Pulmonary artery endothelial cell (primary cell): ENCODE measurements around the gene AGPAT1. TPM values are rescaled to one million over a fixed set of nuclear protein-coding genes. Genes with fewer than 3 reads are reported as not detected.
"Not testable (repeated sequence)": the region's sequence is repeated elsewhere in the genome, so short reads cannot be mapped to it uniquely, and the experiment has no call there.

Source experiments
- DNase-seq: peaks from one replicate; pipeline ENCODE4 v3.0.0-alpha.2; 2011; ENCODE audit warnings: low read depth, low spot score
- total RNA-seq: library from RNA; depleted of rRNA; stranded (reverse); fragments of >200 nt; gene quantifications from 2 replicates; pipeline ENCODE4 v1.2.3, GENCODE V29; 2014

AGPAT1 gene
- total RNA-seq, 1 donor from 2014 or later, result 8.3 TPM

DNA sequence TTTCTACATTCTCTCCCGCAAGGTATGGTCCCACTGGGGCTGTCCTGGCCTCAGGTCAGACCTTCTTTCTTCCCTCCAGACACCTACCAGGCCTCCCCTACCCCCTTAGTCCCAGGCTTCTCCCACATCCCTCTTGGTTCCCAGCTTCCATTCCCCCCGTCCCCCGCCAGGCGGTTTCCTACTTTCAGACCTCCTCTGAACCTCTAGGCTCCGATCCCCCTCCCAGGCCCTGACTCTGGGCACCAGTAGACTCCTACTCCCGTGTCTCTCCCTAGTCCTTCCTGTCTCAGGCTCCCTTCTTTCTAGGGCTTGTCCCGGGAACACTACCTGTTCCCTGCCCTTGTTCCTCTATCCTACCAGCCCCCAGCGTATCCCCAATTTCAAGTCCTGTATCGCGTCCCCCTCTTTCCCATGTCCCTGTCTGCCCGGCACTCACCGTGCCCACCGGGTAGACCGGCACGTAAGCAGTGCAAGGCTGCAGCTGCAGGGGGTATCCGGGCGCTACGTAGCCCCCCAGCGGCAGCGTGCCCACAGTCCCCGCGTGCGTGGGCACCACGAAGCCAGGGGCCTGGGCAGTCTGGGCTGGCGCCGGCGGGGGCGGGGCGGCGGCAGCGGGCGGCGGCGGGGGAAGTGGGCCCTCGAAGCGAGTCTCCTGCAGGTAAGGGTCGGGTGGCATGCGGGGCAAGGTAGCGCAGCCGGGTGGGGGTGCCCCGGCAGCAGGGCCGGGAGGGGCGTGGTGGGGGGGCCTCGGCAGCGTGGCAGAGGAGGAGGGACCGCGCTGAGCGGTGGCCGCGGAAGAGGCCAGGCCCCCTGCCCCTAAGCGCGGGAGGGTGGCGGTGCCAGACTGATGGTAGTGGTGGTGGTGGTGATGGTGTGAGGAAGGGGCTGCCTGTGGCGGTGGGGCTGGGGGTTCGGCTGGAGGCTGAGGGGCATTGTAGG, 25.7 kb downstream of the AGPAT1 start:
- no peak for DNase-seq

DNA sequence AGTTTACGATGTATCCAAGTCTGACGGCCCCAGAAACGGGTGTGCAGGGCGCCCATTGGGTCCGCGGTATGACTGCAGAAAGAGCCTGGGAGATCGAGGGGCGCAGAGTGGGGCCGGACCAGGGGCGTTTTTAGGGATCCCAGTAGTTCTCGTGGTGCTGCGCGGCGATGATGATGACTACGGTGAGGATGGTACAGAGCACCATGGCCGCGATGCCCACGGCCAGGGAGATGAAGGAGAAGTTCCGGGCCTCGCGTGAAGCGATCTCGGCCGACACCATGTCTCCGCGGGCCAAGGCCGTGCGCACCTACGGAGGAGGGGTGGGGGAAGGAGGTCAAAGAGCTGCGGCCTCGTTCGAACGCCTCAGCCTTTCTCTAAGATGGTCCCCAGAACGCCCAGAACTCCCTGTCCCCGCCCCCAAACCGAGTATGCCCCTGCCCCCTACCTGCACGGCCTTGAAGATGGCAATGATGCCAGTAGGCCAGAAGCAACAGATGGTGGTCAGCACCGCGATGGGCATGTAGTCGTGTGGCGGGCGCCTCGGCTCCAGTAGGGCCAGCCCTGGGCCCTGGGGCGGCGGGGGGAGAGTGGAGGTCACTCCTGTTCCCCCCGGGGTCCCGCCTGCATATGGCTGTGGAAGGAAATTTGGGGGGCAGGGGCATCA, 26.7 kb downstream of the AGPAT1 start:
- DNase-seq, result no peak

GRCh38 chr6:32148289-32149091, 27.4 kb downstream of the AGPAT1 start:
- DNase-seq, result no peak

DNA sequence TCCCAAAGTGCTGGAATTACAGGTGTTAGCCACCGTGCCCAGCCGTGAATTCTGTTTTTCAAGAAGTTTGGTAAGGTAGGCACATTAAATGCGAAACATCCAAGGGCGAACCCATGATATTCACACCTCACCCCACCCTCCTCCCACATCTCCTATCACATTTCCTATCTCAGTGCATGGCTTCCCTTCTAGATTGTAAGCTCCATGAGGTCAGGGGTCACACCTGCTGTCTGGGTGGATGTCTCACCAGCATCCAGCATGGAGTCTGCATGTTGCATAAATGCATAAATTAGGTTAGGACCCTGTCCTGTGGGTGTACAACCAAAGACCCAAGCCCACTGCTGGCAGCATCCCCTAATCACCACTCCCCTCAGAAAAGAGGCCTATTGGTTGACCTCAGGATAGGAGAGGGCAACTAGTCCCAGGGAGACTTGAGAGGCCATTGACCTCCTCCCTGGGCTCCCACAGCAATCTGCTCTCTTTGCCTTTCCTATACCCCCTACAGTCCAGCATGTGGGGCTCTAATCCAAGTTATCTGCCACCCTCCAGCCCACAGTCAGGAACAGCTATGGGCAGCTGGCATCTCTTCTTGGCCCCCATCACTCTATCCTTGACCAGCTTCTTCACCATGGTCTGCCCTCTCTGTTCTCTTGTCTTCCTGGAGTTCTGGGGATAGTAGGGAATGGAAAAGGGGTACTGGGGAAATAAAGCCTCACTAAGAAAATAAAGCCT, 28.3 kb downstream of the AGPAT1 start:
- DNase-seq, result no peak

GRCh38 chr6:32146687-32147086, 29.2 kb downstream of the AGPAT1 start:
- DNase-seq, result no peak

GRCh38 chr6:32146287-32146686, 29.6 kb downstream of the AGPAT1 start:
- DNase-seq, result no peak

DNA sequence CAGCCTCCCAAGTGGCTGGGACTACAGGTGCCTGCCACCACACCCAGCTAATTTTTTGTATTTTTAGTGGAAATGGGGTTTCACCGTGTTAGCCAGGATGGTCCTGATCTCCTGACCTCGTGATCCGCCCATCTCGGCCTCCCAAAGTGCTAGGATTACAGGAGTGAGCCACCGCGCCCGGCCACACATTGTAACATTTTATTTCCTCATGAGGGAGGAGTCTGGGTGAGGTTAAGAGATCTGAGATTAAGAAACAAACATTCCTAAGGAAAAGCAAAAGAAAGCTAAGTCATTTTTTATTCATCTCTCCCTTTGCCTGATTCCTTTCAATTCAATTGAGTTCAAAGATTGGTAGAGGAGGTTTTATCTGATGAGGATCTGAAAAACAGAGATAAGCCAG, 31.6 kb downstream of the AGPAT1 start:
- not testable (repeated sequence) for DNase-seq

DNA sequence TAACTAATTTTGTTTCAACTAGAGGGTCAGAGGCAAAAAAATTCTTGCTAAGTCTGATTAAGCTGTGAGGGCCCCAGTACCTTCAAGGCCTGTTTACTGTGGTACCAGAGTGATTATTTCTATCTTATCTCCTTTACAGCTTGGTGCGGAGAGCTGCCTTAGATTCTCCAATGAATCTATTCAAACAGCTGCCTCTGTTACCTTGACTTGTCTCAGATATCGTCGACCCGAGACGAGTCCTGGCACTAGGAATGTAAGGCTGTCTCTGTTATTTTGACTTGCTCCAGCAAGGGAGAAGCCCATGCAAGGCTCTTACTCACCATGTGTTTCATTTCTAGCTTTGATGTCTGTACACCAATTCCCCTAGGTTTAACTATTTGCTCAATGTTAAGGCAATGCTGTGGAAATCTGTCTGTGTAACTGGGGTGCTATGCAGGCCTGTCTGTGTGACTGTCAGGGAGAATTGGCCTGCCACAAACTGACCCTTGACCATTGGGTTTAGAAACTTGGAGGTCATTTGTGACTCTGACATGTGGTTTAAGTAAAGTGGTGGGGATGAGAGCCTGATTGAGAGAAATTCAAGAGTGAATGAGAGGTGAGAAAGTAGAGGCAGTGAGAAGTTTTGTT, 35.4 kb downstream of the AGPAT1 start:
- no peak for DNase-seq

DNA sequence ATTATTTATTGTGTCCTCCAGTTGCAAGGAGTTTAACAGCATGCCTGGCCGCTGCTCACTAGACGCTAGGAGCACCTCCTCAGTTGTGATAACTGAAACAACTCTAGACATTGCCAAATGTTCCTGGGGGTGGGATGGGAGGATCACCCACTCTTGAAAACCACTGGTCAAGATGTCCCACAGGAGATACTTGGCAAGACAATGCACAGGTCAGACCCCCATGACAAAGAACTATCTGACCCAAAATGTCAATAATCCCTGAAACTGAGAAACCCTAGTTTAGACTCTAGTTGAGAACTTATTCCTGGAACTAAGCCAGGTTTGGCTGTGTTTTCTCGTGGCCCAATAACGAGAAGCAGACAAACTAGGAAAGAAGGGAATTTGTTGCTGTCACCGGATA, 36.3 kb downstream of the AGPAT1 start:
- no peak for DNase-seq

GRCh38 chr6:32137454-32137853, 38.4 kb downstream of the AGPAT1 start:
- DNase-seq, result no peak

DNA sequence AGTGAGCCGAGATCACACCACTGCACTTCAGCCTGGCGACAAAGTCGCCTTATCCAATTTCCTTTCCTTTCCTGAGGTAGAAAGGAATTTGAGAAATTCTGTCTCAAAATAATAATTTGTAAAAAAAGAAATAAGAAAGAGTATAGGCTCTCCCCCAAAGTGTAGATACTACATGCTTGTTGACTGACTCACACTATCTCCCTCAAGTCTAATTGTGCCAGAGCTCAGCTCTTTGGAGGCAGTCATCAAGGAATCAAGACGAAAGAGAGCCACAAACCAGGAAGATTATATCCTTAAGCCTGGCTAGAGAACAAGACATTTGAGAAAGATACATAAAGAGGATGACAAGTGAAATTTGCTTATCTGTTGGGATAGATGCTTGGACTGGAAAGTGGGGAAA, 42.1 kb downstream of the AGPAT1 start:
- no peak for DNase-seq

DNA sequence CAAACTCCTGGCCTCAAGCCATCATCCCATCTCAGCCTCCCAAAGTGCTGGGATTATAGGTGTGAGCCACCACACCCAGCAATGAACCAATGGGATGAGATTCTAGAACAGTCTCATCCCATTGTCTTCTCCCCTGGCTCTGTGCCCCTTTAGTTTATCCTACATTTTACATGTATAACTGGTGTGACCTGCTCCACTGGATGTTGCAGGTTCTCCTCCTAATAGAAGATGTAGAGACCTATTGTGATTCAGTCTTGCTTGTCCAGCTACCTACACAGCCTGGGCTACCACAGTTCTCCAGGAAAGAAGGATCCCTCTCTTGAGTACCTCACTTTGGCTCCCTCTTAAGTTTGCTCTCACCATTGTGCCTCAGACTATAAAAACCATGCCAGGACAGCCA, 43.8 kb downstream of the AGPAT1 start:
- no peak for DNase-seq

- no peak for DNase-seq
Observed at GRCh38 chr6:32131439-32131948, 44.4 kb downstream of the AGPAT1 start.

- no peak for DNase-seq
Observed at GRCh38 chr6:32129297-32130088, 46.4 kb downstream of the AGPAT1 start.

DNA sequence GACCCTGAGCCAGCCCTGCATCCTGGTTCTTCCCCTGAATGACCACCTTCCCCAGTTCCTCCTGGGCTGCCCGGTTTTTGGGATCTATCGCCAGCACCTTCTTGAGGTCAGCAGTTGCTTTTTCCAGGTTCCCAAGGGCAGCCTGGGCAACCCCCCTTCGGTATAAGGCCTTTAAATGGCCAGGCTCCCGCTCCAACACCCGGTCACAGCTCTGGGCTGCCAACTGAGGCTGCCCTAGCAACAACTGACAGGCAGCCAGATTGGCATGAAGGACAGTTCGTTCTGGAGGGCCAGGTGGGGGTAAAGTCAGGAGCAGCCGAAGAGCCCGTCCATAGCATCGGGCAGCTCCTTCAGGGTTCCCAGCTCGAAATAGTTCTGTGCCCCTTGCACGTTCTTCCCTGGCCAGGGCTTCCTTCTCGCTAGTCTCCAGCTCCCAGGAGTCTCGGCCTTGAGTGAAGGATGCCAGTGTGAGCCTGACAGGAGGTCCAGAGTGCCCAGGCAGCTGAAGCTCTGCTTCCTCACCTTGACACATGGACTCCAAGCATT, 47.1 kb downstream of the AGPAT1 start:
- DNase-seq, result no peak

- DNase-seq, result peak; percentile 99
Observed at GRCh38 chr6:32127717-32128592, 47.9 kb downstream of the AGPAT1 start, which contains the start of gene ATF6B. Gene ATF6B, minus strand, starts transcription at chr6:32128246. Its CDS starts 39 bp downstream, at chr6:32128207.

DNA sequence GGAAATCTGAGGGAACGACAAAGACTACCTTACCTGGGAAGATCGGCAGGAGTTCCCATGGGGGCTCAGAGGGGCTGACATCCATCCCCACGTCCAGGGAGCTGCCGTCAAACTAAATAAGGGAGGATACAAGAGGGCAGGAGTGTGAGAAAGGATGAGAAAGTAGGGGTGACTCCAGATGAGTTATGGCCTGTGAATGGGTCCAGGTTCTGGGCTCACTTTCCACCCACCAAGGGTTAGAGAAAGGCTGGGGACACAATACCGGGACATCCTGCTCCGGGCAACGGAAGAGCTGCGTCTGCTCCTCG, 48.5 kb downstream of the AGPAT1 start:
- no peak for DNase-seq

- no peak for DNase-seq
Observed at GRCh38 chr6:32126880-32127279, 49.0 kb downstream of the AGPAT1 start.
